HL-60 (cell line): ENCODE data around the gene PACSIN1.

Source experiments
- DNase-seq, 2 experiments: peaks; one replicate each; pipeline ENCODE4 v3.0.0-alpha.2; 2010 to 2020; ENCODE audit warnings: low read depth in 1 of 2, low spot score in 1 of 2
- H3K27ac ChIP-seq: fragments of 250-450 bp; sonication (Bioruptor Pico); replicated peaks from 2 replicates; pipeline ENCODE4 v1.5.1; 2020; ENCODE audit warnings: mild to moderate bottlenecking, moderate library complexity
- H3K27me3 ChIP-seq: fragments of 250-450 bp; sonication (Bioruptor Pico); 2 replicates; pipeline ENCODE4 v1.5.1; 2021; ENCODE audit warnings: mild to moderate bottlenecking, moderate library complexity; ENCODE audit not compliant: insufficient read depth, poor library complexity, severe bottlenecking
- H3K4me3 ChIP-seq: replicated peaks from 2 replicates; pipeline ENCODE4 v1.5.1; 2011; ENCODE audit warnings: mild to moderate bottlenecking, control low read depth, low read length; ENCODE audit not compliant: insufficient read depth
- CTCF ChIP-seq: IDR thresholded peaks from one replicate; pipeline ENCODE4 v1.5.1; 2011; ENCODE audit warnings: low read length, control low read depth, inconsistent platforms; ENCODE audit not compliant: insufficient read depth
- GABPA ChIP-seq: IDR thresholded peaks from 2 replicates; pipeline ENCODE4 v1.6.1; 2012; ENCODE audit warnings: low read depth
- POLR2AphosphoS5 ChIP-seq: IDR thresholded peaks from 2 replicates; pipeline ENCODE4 v1.6.1; 2012; ENCODE audit warnings: low read depth
- REST ChIP-seq: IDR thresholded peaks from 2 replicates; pipeline ENCODE4 v1.6.1; 2012; ENCODE audit warnings: low read depth; ENCODE audit not compliant: insufficient replicate concordance
- SPI1 ChIP-seq: IDR thresholded peaks from 2 replicates; pipeline ENCODE4 v1.6.1; 2012; ENCODE audit warnings: low read depth, mild to moderate bottlenecking, borderline replicate concordance

PACSIN1 gene

GRCh38 chr6:34520645-34521462, 55.0 kb downstream of the PACSIN1 start:
- no peak overlapping the region for H3K4me3 ChIP-seq
- TF ChIP-seq SPI1 = no peak
- TF ChIP-seq REST = no peak
- no peak for TF ChIP-seq POLR2AphosphoS5
- TF ChIP-seq CTCF = no peak
- TF ChIP-seq GABPA = no peak

GRCh38 chr6:34521463-34522285, 55.8 kb downstream of the PACSIN1 start:
- no peak overlapping the region for H3K27ac ChIP-seq
- TF ChIP-seq CTCF = no peak
- peak; percentile 92 for TF ChIP-seq SPI1
- H3K4me3 ChIP-seq = no peak overlapping the region
- no peaks in the 10 kb centered on the region for H3K27me3 ChIP-seq
- peak in 1 of 2 experiments; percentile 61 for DNase-seq

More at GRCh38 chr6:34520645-34521462, 55.0 kb downstream of the PACSIN1 start:
- DNase-seq = no peak
- no peaks in the 10 kb centered on the region for H3K27me3 ChIP-seq
- no peak overlapping the region for H3K27ac ChIP-seq

GRCh38 chr6:34522761-34523160, 56.9 kb downstream of the PACSIN1 start:
- no peak for DNase-seq
- H3K27me3 ChIP-seq = no peaks in the 10 kb centered on the region
- H3K4me3 ChIP-seq = no peak overlapping the region
- H3K27ac ChIP-seq = no peak overlapping the region
- no peak for TF ChIP-seq GABPA

- TF ChIP-seq CTCF (no peak), GABPA (no peak), SPI1 (no peak), POLR2AphosphoS5 (no peak), REST (no peak)
- no peak for DNase-seq
- Histone ChIP-seq H3K27ac (no peak overlapping the region), H3K4me3 (no peak overlapping the region), H3K27me3 (no peaks in the 10 kb centered on the region)
These were observed 57.7 kb downstream of the PACSIN1 start for GRCh38 chr6:34523441-34524206.
